CD4-positive, alpha-beta memory T cell (primary cell): ENCODE data around the gene QKI. TPM values are rescaled to one million over a fixed set of nuclear protein-coding genes. Genes with fewer than 3 reads are reported as not detected.
"Not testable (repeated sequence)": the region's sequence is repeated elsewhere in the genome, so short reads cannot be mapped to it uniquely, and the experiment has no call there.

Source experiments
- CTCF ChIA-PET: fragments of 350-600 bp; sonication (Branson Sonifier 250); formaldehyde crosslinking; loops from one replicate; lab custom pipeline; 2021; ENCODE audit warnings: inconsistent platforms; ENCODE audit not compliant: partially characterized antibody; lab: Charles Lee
- POLR2A ChIA-PET: fragments of 350-600 bp; sonication (Branson Sonifier 250); formaldehyde crosslinking; loops from one replicate; lab custom pipeline; 2021; ENCODE audit not compliant: partially characterized antibody; lab: Charles Lee
- DNase-seq, 5 donors: peaks; one replicate each; pipeline versions ENCODE4 v3.0.0 to v3.0.0-alpha.2; 2020 to 2022; ENCODE audit warnings: mixed read lengths in 1 of 5
- H3K27ac ChIP-seq: one replicate; pipeline ENCODE4 v1.7.0; 2013; ENCODE audit warnings: low read depth, low read length
- H3K27me3 ChIP-seq: 2 replicates; pipeline ENCODE4 v1.7.0; 2013; ENCODE audit warnings: mild to moderate bottlenecking, low read length, moderate library complexity; ENCODE audit not compliant: insufficient read depth
- H3K36me3 ChIP-seq: 2 replicates; pipeline ENCODE4 v1.7.0; 2013; ENCODE audit warnings: mild to moderate bottlenecking, low read length, moderate library complexity; ENCODE audit not compliant: insufficient read depth
- H3K4me1 ChIP-seq: 2 replicates; pipeline ENCODE4 v1.7.0; 2013; ENCODE audit warnings: mild to moderate bottlenecking, low read length, moderate library complexity; ENCODE audit not compliant: insufficient read depth
- H3K4me3 ChIP-seq, 2 donors: one replicate each; pipeline ENCODE4 v1.7.0; 2013; ENCODE audit warnings: low read length in 2 of 2, mild to moderate bottlenecking in 1 of 2
- H3K9me3 ChIP-seq, 2 donors: one replicate each; pipeline ENCODE4 v1.7.0; 2013; ENCODE audit warnings: low read length in 2 of 2, control low read depth in 1 of 2; ENCODE audit not compliant: control insufficient read depth in 1 of 2
- H3K27ac Mint-ChIP-seq, 7 donors: one replicate each; pipeline ENCODE4 v1.8.0; 2020 to 2021; ENCODE audit warnings: mixed read lengths in 7 of 7, mild to moderate bottlenecking in 6 of 7, inconsistent platforms in 3 of 7, moderate library complexity in 3 of 7
- H3K27me3 Mint-ChIP-seq, 2 donors: one replicate each; pipeline ENCODE4 v1.8.0; 2020 to 2021; ENCODE audit warnings: mixed read lengths in 2 of 2
- H3K36me3 Mint-ChIP-seq, 2 donors: one replicate each; pipeline ENCODE4 v1.8.0; 2020 to 2021; ENCODE audit warnings: mixed read lengths in 2 of 2, inconsistent platforms in 1 of 2, mild to moderate bottlenecking in 1 of 2
- H3K4me1 Mint-ChIP-seq, 4 donors: one replicate each; pipeline ENCODE4 v1.8.0; 2020 to 2021; ENCODE audit warnings: mixed read lengths in 4 of 4, mild to moderate bottlenecking in 1 of 4
- H3K4me3 Mint-ChIP-seq, 8 donors: one replicate each; pipeline ENCODE4 v1.8.0; 2020 to 2021; ENCODE audit warnings: mixed read lengths in 8 of 8, mild to moderate bottlenecking in 7 of 8, moderate library complexity in 6 of 8, inconsistent platforms in 3 of 8
- H3K9me3 Mint-ChIP-seq, 8 donors: one replicate each; pipeline ENCODE4 v1.8.0; 2020 to 2021; ENCODE audit warnings: mixed read lengths in 8 of 8, mild to moderate bottlenecking in 5 of 8, inconsistent platforms in 3 of 8, moderate library complexity in 1 of 8
- intact Hi-C: fragments of 100-400 bp; cut with micrococcal nuclease; formaldehyde crosslinking; loops from one replicate; pipeline ENCODE4 v1.15.1; 2023
- polyA plus RNA-seq, 2 donors: library from polyadenylated mRNA; unstranded; fragments of 300-500 nt; fragmentation: Illumina TruSeq; gene quantifications; one replicate each; pipeline ENCODE4 v1.2.3, GENCODE V29; 2021
- total RNA-seq, 2 experiments: library from RNA; stranded (reverse); gene quantifications; one replicate each; pipeline ENCODE4 v1.2.3, GENCODE V29; 2021

The QKI gene
- total and polyA plus RNA-seq, 4 experiments from 2014 or later, result 7.7 to 66.4 (median 46.3) TPM

GRCh38 chr6:163437466-163437865 is 22.9 kb downstream of the QKI start:
- no peaks in the 10 kb centered on the region for H3K27me3 ChIP-seq
- H3K27me3 Mint-ChIP-seq, result no peaks in the 10 kb centered on the region
- H3K4me3 Mint-ChIP-seq, result peak overlapping the region in 1 of 8 donors; percentile 2
- H3K4me1 ChIP-seq, result peaks cover 15% of the 10 kb centered on the region
- ChIA-PET POLR2A (no interaction called here), CTCF (no interaction called here)
- intact Hi-C loops, result no loop called here
- H3K9me3 ChIP-seq, result no peaks in the 10 kb centered on the region
- H3K4me1 Mint-ChIP-seq, result peaks cover 39 to 72% (median 54%) of the 10 kb centered on the region in 4 donors
- H3K4me3 ChIP-seq, result no peak overlapping the region
- no peaks in the 10 kb centered on the region for H3K36me3 Mint-ChIP-seq
- no peak for DNase-seq
- no peaks in the 10 kb centered on the region for H3K36me3 ChIP-seq
- H3K9me3 Mint-ChIP-seq, result no peaks in the 10 kb centered on the region
- no peak overlapping the region for H3K27ac ChIP-seq
- no peak overlapping the region for H3K27ac Mint-ChIP-seq

- no peak overlapping the region for H3K4me3 ChIP-seq
- CTCF ChIA-PET, result interaction anchor here (0.7 kb wide), 1 partner anchor 18 kb away, joined by 5 read pairs; no protein-coding TSS in a partner anchor
- no peaks in the 10 kb centered on the region for H3K9me3 ChIP-seq
- Mint-ChIP-seq H3K9me3 (no peaks in the 10 kb centered on the region), H3K4me1 (peaks cover 39 to 71% (median 52%) of the 10 kb centered on the region in 4 donors), H3K27ac (peak overlapping the region in 1 of 7 donors; percentile 32), H3K4me3 (peak overlapping the region in 1 of 8 donors; percentile 2), H3K36me3 (no peaks in the 10 kb centered on the region), H3K27me3 (no peaks in the 10 kb centered on the region)
- H3K4me1 ChIP-seq, result peaks cover 16% of the 10 kb centered on the region
- no peak overlapping the region for H3K27ac ChIP-seq
- H3K27me3 ChIP-seq, result no peaks in the 10 kb centered on the region
- H3K36me3 ChIP-seq, result no peaks in the 10 kb centered on the region
- intact Hi-C loops, result no loop called here
- DNase-seq, result no peak
- POLR2A ChIA-PET, result interaction anchor here (1.3 kb wide), 1 partner anchor 22 kb away, joined by 3 read pairs; no protein-coding TSS in a partner anchor
Measured at GRCh38 chr6:163438298-163438939, 23.9 kb downstream of the QKI start.

- H3K4me1 Mint-ChIP-seq, result peaks cover 41 to 73% (median 53%) of the 10 kb centered on the region in 4 donors
- no peaks in the 10 kb centered on the region for H3K9me3 Mint-ChIP-seq
- H3K27ac Mint-ChIP-seq, result peak overlapping the region in 1 of 7 donors; percentile 33
- peak overlapping the region in 1 of 8 donors; percentile 26 for H3K4me3 Mint-ChIP-seq
- CTCF ChIA-PET, result interaction anchor here (0.7 to 2.3 kb wide), 2 partner anchors 18 to 23 kb away, joined by 5 to 8 read pairs; no protein-coding TSS in a partner anchor
- peaks cover 16% of the 10 kb centered on the region for H3K4me1 ChIP-seq
- H3K27me3 Mint-ChIP-seq, result no peaks in the 10 kb centered on the region
- H3K27me3 ChIP-seq, result no peaks in the 10 kb centered on the region
- POLR2A ChIA-PET, result interaction anchor here (1.3 kb wide), 1 partner anchor 23 kb away, joined by 3 read pairs; no protein-coding TSS in a partner anchor
- H3K36me3 ChIP-seq, result no peaks in the 10 kb centered on the region
- no peaks in the 10 kb centered on the region for H3K36me3 Mint-ChIP-seq
- intact Hi-C loops, result no loop called here
- H3K27ac ChIP-seq, result no peak overlapping the region
- peak in 3 of 5 donors; percentile 26 to 46 (median 29) for DNase-seq
- H3K9me3 ChIP-seq, result no peaks in the 10 kb centered on the region
- no peak overlapping the region for H3K4me3 ChIP-seq
Measured at GRCh38 chr6:163438940-163439335, 24.4 kb downstream of the QKI start.

GRCh38 chr6:163439390-163439789 is 24.9 kb downstream of the QKI start:
- H3K36me3 ChIP-seq, H3K27me3 ChIP-seq, intact Hi-C loops, H3K9me3 Mint-ChIP-seq, H3K9me3 ChIP-seq, H3K36me3 Mint-ChIP-seq, H3K27me3 Mint-ChIP-seq, DNase-seq, H3K27ac ChIP-seq, H3K4me3 ChIP-seq, H3K27ac Mint-ChIP-seq: not testable (repeated sequence)
- peaks cover 16% of the 10 kb centered on the region for H3K4me1 ChIP-seq
- peaks cover 42 to 75% (median 54%) of the 10 kb centered on the region in 4 donors for H3K4me1 Mint-ChIP-seq
- CTCF ChIA-PET, result interaction anchor here (0.5 to 2.3 kb wide), 5 partner anchors 9 to 119 kb away, joined by 3 to 8 read pairs (median 3); no protein-coding TSS in a partner anchor
- H3K4me3 Mint-ChIP-seq, result peak overlapping the region in 1 of 8 donors; percentile 48
- POLR2A ChIA-PET, result interaction anchor here (1.1 to 1.3 kb wide), 2 partner anchors 12 to 23 kb away, joined by 3 read pairs; no protein-coding TSS in a partner anchor

DNA sequence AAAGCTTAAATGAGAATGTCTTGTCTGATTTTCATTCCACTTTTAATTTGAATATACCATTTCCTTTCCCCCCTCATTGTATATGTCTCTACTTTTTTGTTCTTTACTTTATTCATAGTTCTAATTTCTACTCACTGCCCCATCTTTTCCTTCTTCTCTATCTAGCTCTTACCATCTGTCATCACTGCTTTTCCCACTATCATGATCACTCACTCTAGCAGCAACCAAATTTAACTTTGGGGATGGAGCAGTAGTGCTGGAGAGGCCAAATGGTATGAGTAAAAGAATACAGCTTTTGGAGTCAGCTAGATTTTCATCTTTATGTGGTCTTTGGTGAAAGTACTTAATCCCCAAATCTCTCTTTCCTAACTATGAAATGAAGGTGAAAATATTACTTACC is 25.5 kb downstream of the QKI start:
- no peak overlapping the region for H3K4me3 ChIP-seq
- DNase-seq, result no peak
- ChIA-PET CTCF (interaction anchor here (0.5 to 2.3 kb wide), 5 partner anchors 8 to 118 kb away, joined by 3 to 8 read pairs (median 3); no protein-coding TSS in a partner anchor), POLR2A (interaction anchor here (0.9 to 1.1 kb wide), 2 partner anchors 11 to 20 kb away, joined by 3 read pairs; no protein-coding TSS in a partner anchor)
- H3K36me3 ChIP-seq, result no peaks in the 10 kb centered on the region
- intact Hi-C loops, result no loop called here
- peaks cover 16% of the 10 kb centered on the region for H3K4me1 ChIP-seq
- Mint-ChIP-seq H3K27ac (peak overlapping the region in 2 of 7 donors; percentile 19 to 57), H3K9me3 (no peaks in the 10 kb centered on the region), H3K36me3 (no peaks in the 10 kb centered on the region), H3K4me3 (peak overlapping the region in 2 of 8 donors; percentile 21 to 48), H3K4me1 (peaks cover 42 to 73% (median 53%) of the 10 kb centered on the region in 4 donors), H3K27me3 (no peaks in the 10 kb centered on the region)
- H3K27me3 ChIP-seq, result no peaks in the 10 kb centered on the region
- no peak overlapping the region for H3K27ac ChIP-seq
- no peaks in the 10 kb centered on the region for H3K9me3 ChIP-seq

GRCh38 chr6:163442336-163442735 is 27.8 kb downstream of the QKI start:
- H3K4me3 Mint-ChIP-seq, result no peak overlapping the region
- no peak for DNase-seq
- H3K9me3 Mint-ChIP-seq, result no peaks in the 10 kb centered on the region
- H3K36me3 Mint-ChIP-seq, result no peaks in the 10 kb centered on the region
- H3K27ac Mint-ChIP-seq, result no peak overlapping the region
- Histone ChIP-seq H3K4me1 (peaks cover 16% of the 10 kb centered on the region), H3K27me3 (no peaks in the 10 kb centered on the region), H3K27ac (no peak overlapping the region), H3K4me3 (no peak overlapping the region), H3K36me3 (no peaks in the 10 kb centered on the region), H3K9me3 (no peaks in the 10 kb centered on the region)
- intact Hi-C loops, result no loop called here
- ChIA-PET CTCF (no interaction called here), POLR2A (no interaction called here)
- H3K4me1 Mint-ChIP-seq, result peaks cover 37 to 61% (median 46%) of the 10 kb centered on the region in 4 donors
- no peaks in the 10 kb centered on the region for H3K27me3 Mint-ChIP-seq

DNA sequence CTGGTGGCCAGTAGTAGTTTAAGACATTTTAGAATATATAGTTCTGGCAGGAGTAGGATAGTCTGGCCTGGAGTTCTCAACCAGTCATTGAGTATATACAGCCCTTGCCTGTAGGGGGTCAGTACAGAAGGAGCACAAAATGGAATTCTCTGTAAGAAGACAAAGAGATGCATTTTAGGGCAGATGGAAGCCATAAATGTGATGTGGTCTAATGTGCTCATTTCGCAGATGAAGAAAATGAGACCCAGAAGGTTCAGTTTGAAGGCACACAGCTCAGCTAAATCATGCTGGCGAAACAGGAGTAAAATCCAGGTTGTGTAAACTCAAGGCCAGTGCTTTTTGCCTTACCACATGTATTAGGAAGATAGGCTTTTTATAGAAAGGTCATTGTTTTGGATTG is 29.6 kb downstream of the QKI start:
- no peaks in the 10 kb centered on the region for H3K27me3 ChIP-seq
- intact Hi-C loops, result no loop called here
- peaks cover 31 to 51% (median 37%) of the 10 kb centered on the region in 4 donors for H3K4me1 Mint-ChIP-seq
- DNase-seq, result no peak
- H3K4me3 ChIP-seq, result no peak overlapping the region
- POLR2A ChIA-PET, result no interaction called here
- no peak overlapping the region for H3K27ac ChIP-seq
- H3K36me3 Mint-ChIP-seq, result no peaks in the 10 kb centered on the region
- H3K36me3 ChIP-seq, result no peaks in the 10 kb centered on the region
- no peaks in the 10 kb centered on the region for H3K9me3 Mint-ChIP-seq
- H3K4me3 Mint-ChIP-seq, result no peak overlapping the region
- no peak overlapping the region for H3K27ac Mint-ChIP-seq
- H3K4me1 ChIP-seq, result peaks cover 7% of the 10 kb centered on the region
- CTCF ChIA-PET, result no interaction called here
- H3K9me3 ChIP-seq, result no peaks in the 10 kb centered on the region
- no peaks in the 10 kb centered on the region for H3K27me3 Mint-ChIP-seq
